ENCODE results near the gene GP1BA. TPM values are rescaled to one million over a fixed set of nuclear protein-coding genes. Genes with fewer than 3 reads are reported as not detected.

The GP1BA gene
- total and polyA plus RNA-seq, 2 donors (not counting 1 experiment from before 2014, with no cell fraction given): 0.06 TPM; not detected in 1

DNA sequence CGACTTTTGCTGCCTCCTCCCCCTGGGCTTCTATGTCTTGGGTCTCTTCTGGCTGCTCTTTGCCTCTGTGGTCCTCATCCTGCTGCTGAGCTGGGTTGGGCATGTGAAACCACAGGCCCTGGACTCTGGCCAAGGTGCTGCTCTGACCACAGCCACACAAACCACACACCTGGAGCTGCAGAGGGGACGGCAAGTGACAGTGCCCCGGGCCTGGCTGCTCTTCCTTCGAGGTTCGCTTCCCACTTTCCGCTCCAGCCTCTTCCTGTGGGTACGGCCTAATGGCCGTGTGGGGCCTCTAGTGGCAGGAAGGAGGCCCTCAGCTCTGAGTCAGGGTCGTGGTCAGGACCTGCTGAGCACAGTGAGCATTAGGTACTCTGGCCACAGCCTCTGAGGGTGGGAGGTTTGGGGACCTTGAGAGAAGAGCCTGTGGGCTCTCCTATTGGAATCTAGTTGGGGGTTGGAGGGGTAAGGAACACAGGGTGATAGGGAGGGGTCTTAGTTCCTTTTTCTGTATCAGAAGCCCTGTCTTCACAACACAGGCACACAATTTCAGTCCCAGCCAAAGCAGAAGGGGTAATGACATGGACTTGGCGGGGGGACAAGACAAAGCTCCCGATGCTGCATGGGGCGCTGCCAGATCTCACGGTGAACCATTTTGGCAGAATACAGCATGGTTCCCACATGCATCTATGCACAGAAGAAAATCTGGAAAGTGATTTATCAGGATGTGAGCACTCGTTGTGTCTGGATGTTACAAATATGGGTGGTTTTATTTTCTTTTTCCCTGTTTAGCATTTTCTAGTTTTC lies 2.3 kb downstream of the GP1BA start:
- intact Hi-C loops (cut with micrococcal nuclease): no loop called here
- Histone ChIP-seq H2AFZ (ENCODE audit: insufficient read depth, low read depth, low read length, poor library complexity, severe bottlenecking) (no peak overlapping the region), H3K27ac (ENCODE audit: low read length in 2 of 2) (no peak overlapping the region), H4K20me1 (ENCODE audit: control insufficient read depth, insufficient read depth, low read length, poor library complexity, severe bottlenecking) (no peaks in the 10 kb centered on the region), H3K4me2 (replicated peaks; ENCODE audit: low read depth, low read length, poor library complexity, severe bottlenecking) (peak overlapping the region; percentile 34), H3K4me3 (ENCODE audit: control extremely low read depth in 1 of 5, extremely low read depth in 1 of 5, insufficient read depth in 1 of 5, low read depth in 2 of 5, low read length in 4 of 5) (no peak overlapping the region), H3K4me1 (ENCODE audit: control insufficient read depth in 2 of 2, insufficient read depth in 2 of 2, low read length in 2 of 2) (peaks cover 19 to 28% of the 10 kb centered on the region in 2 donors), H3K9me3 (ENCODE audit: control extremely low read depth in 1 of 3, control insufficient read depth in 2 of 3, insufficient read depth in 1 of 3, low read length in 2 of 3) (no peaks in the 10 kb centered on the region), H3K9ac (ENCODE audit: low read length) (no peak overlapping the region), H3K27me3 (replicated peaks in 1 of 4; ENCODE audit: control extremely low read depth in 1 of 4, control insufficient read depth in 3 of 4, insufficient read depth in 4 of 4, low read length in 3 of 4) (peaks cover 0 to 16% (median 3%) of the 10 kb centered on the region in 4 experiments), H3K79me2 (ENCODE audit: control insufficient read depth, insufficient read depth, low read length) (peaks cover 4% of the 10 kb centered on the region), H3K36me3 (replicated peaks in 1 of 2; ENCODE audit: control extremely low read depth in 1 of 2, control insufficient read depth in 1 of 2, extremely low read depth in 1 of 2, insufficient read depth in 2 of 2, low read length in 1 of 2) (peaks cover 0 to 19% of the 10 kb centered on the region in 2 experiments)
- Mint-ChIP-seq H3K4me1 (peaks cover 41% of the 10 kb centered on the region), H3K4me3 (no peak overlapping the region), H3K9me3 (ENCODE audit: insufficient read depth) (no peaks in the 10 kb centered on the region), H3K27ac (no peak overlapping the region), H3K27me3 (peaks cover 15% of the 10 kb centered on the region)
- TF ChIP-seq, protein P1, sequence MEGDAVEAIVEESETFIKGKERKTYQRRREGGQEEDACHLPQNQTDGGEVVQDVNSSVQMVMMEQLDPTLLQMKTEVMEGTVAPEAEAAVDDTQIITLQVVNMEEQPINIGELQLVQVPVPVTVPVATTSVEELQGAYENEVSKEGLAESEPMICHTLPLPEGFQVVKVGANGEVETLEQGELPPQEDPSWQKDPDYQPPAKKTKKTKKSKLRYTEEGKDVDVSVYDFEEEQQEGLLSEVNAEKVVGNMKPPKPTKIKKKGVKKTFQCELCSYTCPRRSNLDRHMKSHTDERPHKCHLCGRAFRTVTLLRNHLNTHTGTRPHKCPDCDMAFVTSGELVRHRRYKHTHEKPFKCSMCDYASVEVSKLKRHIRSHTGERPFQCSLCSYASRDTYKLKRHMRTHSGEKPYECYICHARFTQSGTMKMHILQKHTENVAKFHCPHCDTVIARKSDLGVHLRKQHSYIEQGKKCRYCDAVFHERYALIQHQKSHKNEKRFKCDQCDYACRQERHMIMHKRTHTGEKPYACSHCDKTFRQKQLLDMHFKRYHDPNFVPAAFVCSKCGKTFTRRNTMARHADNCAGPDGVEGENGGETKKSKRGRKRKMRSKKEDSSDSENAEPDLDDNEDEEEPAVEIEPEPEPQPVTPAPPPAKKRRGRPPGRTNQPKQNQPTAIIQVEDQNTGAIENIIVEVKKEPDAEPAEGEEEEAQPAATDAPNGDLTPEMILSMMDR (IDR thresholded peaks at IDR 0.05): no peak
- no peak for TF ChIP-seq EZH2 (IDR thresholded peaks at IDR 0.05; ENCODE audit: borderline replicate concordance, insufficient read depth, low read depth, low read length, poor library complexity, severe bottlenecking)
- ATAC-seq (ENCODE audit: low read depth): no peak
- WGBS (ENCODE audit: insufficient coverage): 1% methylated on average over 9 of the region's 14 CpGs
- ChIA-PET CTCF (interaction anchor here (0.6 to 1.0 kb wide), 2 partner anchors 25 to 46 kb away, joined by 3 read pairs; no protein-coding TSS in a partner anchor), POLR2A (interaction anchor here (0.5 to 1.1 kb wide), 2 partner anchors 28 to 33 kb away, joined by 3 read pairs; no protein-coding TSS in a partner anchor)
- no peak for DNase-seq

DNA sequence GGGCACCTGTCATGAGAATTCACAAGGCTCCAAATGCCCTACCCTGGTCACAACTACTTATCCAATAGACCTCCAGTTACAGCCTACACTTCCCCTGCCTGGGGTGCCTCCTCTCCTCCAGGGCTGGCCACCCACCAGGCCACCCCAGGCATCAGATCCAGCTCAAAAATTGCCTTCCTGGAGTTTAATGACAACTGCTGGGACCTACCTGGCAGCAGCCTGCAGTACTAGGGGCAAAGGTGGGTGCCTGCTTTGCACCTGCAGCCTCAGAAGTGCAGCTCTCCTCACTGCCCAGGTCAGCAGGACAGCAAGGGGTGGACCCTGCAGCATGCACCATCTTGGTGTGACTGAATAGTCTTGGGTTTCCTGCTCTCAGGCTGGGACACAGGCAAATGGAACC lies 3.6 kb downstream of the GP1BA start:
- no peaks in the 10 kb centered on the region for H3K9me3 ChIP-seq (ENCODE audit: control extremely low read depth in 1 of 3, control insufficient read depth in 2 of 3, insufficient read depth in 1 of 3, low read length in 2 of 3)
- CTCF ChIA-PET: no interaction called here
- intact Hi-C loops (cut with micrococcal nuclease): no loop called here
- no peak overlapping the region for H3K9ac ChIP-seq (ENCODE audit: low read length)
- peaks cover 11% of the 10 kb centered on the region for H3K79me2 ChIP-seq (ENCODE audit: control insufficient read depth, insufficient read depth, low read length)
- H2AFZ ChIP-seq (ENCODE audit: insufficient read depth, low read depth, low read length, poor library complexity, severe bottlenecking): no peak overlapping the region
- no peak for TF ChIP-seq EZH2 (IDR thresholded peaks at IDR 0.05; ENCODE audit: borderline replicate concordance, insufficient read depth, low read depth, low read length, poor library complexity, severe bottlenecking)
- TF ChIP-seq, protein P1 (IDR thresholded peaks at IDR 0.05): no peak
- peaks cover 0 to 16% (median 3%) of the 10 kb centered on the region in 4 experiments for H3K27me3 ChIP-seq (replicated peaks in 1 of 4; ENCODE audit: control extremely low read depth in 1 of 4, control insufficient read depth in 3 of 4, insufficient read depth in 4 of 4, low read length in 3 of 4)
- no peak overlapping the region for H3K4me3 ChIP-seq (ENCODE audit: control extremely low read depth in 1 of 5, extremely low read depth in 1 of 5, insufficient read depth in 1 of 5, low read depth in 2 of 5, low read length in 4 of 5)
- Mint-ChIP-seq H3K9me3 (ENCODE audit: insufficient read depth) (no peaks in the 10 kb centered on the region), H3K27me3 (peaks cover 15% of the 10 kb centered on the region), H3K4me1 (peaks cover 44% of the 10 kb centered on the region), H3K4me3 (no peak overlapping the region), H3K27ac (no peak overlapping the region)
- H4K20me1 ChIP-seq (ENCODE audit: control insufficient read depth, insufficient read depth, low read length, poor library complexity, severe bottlenecking): no peaks in the 10 kb centered on the region
- POLR2A ChIA-PET: no interaction called here
- DNase-seq (no peak), ATAC-seq (ENCODE audit: low read depth) (no peak)
- H3K27ac ChIP-seq (ENCODE audit: low read length in 2 of 2): no peak overlapping the region
- no peak overlapping the region for H3K4me2 ChIP-seq (replicated peaks; ENCODE audit: low read depth, low read length, poor library complexity, severe bottlenecking)
- H3K4me1 ChIP-seq (ENCODE audit: control insufficient read depth in 2 of 2, insufficient read depth in 2 of 2, low read length in 2 of 2): peaks cover 20 to 32% of the 10 kb centered on the region in 2 donors
- H3K36me3 ChIP-seq (replicated peaks in 1 of 2; ENCODE audit: control extremely low read depth in 1 of 2, control insufficient read depth in 1 of 2, extremely low read depth in 1 of 2, insufficient read depth in 2 of 2, low read length in 1 of 2): peaks cover 0 to 19% of the 10 kb centered on the region in 2 experiments

Data from B cell (primary cell).